ENCODE results near the gene CSF1R.

DNA sequence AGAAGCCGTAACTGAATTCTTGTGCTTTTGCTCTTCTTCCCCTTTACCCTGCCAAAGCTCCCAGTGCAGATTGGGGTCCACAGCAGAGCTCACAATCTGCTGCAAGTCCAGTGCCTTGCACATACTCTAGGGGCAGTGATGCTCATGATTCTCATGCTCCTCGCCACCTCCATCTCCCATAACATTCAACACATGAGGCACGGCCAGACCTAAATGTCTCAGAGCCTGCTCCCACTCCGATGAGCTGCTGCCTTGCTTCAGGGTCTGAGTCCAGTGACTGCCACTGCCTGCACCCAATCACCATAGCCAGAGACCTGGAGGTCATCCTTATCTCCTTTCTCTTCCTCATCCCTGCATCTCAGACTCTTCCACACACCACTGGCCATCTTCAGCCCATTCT, 10.5 kb downstream of the CSF1R start:
- TF ChIP-seq, protein P1, sequence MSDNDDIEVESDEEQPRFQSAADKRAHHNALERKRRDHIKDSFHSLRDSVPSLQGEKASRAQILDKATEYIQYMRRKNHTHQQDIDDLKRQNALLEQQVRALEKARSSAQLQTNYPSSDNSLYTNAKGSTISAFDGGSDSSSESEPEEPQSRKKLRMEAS (IDR thresholded peaks at IDR 0.05): no peak
- TF ChIP-seq, protein P2, sequence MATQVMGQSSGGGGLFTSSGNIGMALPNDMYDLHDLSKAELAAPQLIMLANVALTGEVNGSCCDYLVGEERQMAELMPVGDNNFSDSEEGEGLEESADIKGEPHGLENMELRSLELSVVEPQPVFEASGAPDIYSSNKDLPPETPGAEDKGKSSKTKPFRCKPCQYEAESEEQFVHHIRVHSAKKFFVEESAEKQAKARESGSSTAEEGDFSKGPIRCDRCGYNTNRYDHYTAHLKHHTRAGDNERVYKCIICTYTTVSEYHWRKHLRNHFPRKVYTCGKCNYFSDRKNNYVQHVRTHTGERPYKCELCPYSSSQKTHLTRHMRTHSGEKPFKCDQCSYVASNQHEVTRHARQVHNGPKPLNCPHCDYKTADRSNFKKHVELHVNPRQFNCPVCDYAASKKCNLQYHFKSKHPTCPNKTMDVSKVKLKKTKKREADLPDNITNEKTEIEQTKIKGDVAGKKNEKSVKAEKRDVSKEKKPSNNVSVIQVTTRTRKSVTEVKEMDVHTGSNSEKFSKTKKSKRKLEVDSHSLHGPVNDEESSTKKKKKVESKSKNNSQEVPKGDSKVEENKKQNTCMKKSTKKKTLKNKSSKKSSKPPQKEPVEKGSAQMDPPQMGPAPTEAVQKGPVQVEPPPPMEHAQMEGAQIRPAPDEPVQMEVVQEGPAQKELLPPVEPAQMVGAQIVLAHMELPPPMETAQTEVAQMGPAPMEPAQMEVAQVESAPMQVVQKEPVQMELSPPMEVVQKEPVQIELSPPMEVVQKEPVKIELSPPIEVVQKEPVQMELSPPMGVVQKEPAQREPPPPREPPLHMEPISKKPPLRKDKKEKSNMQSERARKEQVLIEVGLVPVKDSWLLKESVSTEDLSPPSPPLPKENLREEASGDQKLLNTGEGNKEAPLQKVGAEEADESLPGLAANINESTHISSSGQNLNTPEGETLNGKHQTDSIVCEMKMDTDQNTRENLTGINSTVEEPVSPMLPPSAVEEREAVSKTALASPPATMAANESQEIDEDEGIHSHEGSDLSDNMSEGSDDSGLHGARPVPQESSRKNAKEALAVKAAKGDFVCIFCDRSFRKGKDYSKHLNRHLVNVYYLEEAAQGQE (IDR thresholded peaks at IDR 0.05): no peak
- TF ChIP-seq RAD21 (IDR thresholded peaks at IDR 0.05): no peak
- TF ChIP-seq, protein P3, sequence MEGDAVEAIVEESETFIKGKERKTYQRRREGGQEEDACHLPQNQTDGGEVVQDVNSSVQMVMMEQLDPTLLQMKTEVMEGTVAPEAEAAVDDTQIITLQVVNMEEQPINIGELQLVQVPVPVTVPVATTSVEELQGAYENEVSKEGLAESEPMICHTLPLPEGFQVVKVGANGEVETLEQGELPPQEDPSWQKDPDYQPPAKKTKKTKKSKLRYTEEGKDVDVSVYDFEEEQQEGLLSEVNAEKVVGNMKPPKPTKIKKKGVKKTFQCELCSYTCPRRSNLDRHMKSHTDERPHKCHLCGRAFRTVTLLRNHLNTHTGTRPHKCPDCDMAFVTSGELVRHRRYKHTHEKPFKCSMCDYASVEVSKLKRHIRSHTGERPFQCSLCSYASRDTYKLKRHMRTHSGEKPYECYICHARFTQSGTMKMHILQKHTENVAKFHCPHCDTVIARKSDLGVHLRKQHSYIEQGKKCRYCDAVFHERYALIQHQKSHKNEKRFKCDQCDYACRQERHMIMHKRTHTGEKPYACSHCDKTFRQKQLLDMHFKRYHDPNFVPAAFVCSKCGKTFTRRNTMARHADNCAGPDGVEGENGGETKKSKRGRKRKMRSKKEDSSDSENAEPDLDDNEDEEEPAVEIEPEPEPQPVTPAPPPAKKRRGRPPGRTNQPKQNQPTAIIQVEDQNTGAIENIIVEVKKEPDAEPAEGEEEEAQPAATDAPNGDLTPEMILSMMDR (IDR thresholded peaks at IDR 0.05; ENCODE audit: low read depth, low read length, missing input control): no peak
- TF ChIP-seq GABPA (IDR thresholded peaks at IDR 0.05 in 1 of 2, conservative IDR thresholded peaks at IDR 0.05 in 1 of 2): no peak
- TF ChIP-seq YY1 (IDR thresholded peaks at IDR 0.05): no peak
